Measurements from ENCODE around the gene NLGN1.

- no peak for TF ChIP-seq SP1 (IDR thresholded peaks at IDR 0.05)
- no peak for TF ChIP-seq CTBP1 (IDR thresholded peaks at IDR 0.05; ENCODE audit: borderline replicate concordance)
- TF ChIP-seq SUZ12 (IDR thresholded peaks at IDR 0.05): no peak
- TF ChIP-seq L3MBTL2 (conservative IDR thresholded peaks at IDR 0.05): no peak
- no peak for TF ChIP-seq FOXA1 (IDR thresholded peaks at IDR 0.05)
- no peak for TF ChIP-seq ZNF384 (IDR thresholded peaks at IDR 0.05)
- no peak for TF ChIP-seq PKNOX1 (IDR thresholded peaks at IDR 0.05)
- no peak for TF ChIP-seq LEF1 (IDR thresholded peaks at IDR 0.05; ENCODE audit: borderline replicate concordance)
Observed at GRCh38 chr3:173618703-173619102, 221.2 kb downstream of the NLGN1 start.
